PC-3 (cell line): ENCODE data around the gene DDX53. TPM values are rescaled to one million over a fixed set of nuclear protein-coding genes. Genes with fewer than 3 reads are reported as not detected.

ENCODE experiments used
- ATAC-seq: fragments of 200-7000 bp; cut with Tn5 transposase; 2 replicates; pipeline ENCODE4 v1.9.1; 2020; ENCODE audit warnings: mild to moderate bottlenecking, moderate library complexity
- BruUV-seq: library from RNA; stranded (reverse); fragments of 400-500 nt; replicated peaks from 2 replicates; lab custom pipeline; 2021; lab: Mats Ljungman, UMichigan
- CTCF ChIA-PET: fragments of 300-600 bp; sonication (Branson Sonifier 250); formaldehyde crosslinking; loops from one replicate; lab custom pipeline; 2022; ENCODE audit warnings: antibody characterized with exemption; lab: Charles Lee
- POLR2A ChIA-PET: fragments of 300-600 bp; sonication (Branson Sonifier 250); formaldehyde crosslinking; loops from one replicate; lab custom pipeline; 2022; ENCODE audit warnings: antibody characterized with exemption; ENCODE audit not compliant: unreplicated experiment; lab: Charles Lee
- DNase-seq: peaks from one replicate; pipeline ENCODE4 v3.0.0-alpha.2; 2015
- H2AFZ ChIP-seq: fragments of 300-600 bp; sonication (generic); 2 replicates; pipeline ENCODE4 v1.6.0; 2016; ENCODE audit warnings: antibody characterized with exemption, low read length
- H3F3A ChIP-seq: fragments of 300-600 bp; sonication (generic); one replicate; pipeline ENCODE4 v1.6.0; 2017; ENCODE audit warnings: antibody characterized with exemption, low read length, control low read depth, mild to moderate bottlenecking; ENCODE audit not compliant: unreplicated experiment
- H3K27ac ChIP-seq: fragments of 300-600 bp; sonication (generic); 2 replicates; pipeline ENCODE4 v1.5.1; 2016; ENCODE audit warnings: mild to moderate bottlenecking, low read length
- H3K27me3 ChIP-seq: fragments of 300-600 bp; sonication (generic); 2 replicates; pipeline ENCODE4 v1.6.1; 2016; ENCODE audit warnings: low read length, mixed read lengths
- H3K36me3 ChIP-seq: fragments of 300-600 bp; sonication (generic); 2 replicates; pipeline ENCODE4 v1.6.1; 2016; ENCODE audit warnings: low read depth, mixed run types, low read length, mixed read lengths
- H3K4me1 ChIP-seq: fragments of 300-600 bp; sonication (generic); 2 replicates; pipeline ENCODE4 v1.5.1; 2016; ENCODE audit warnings: low read length; ENCODE audit not compliant: insufficient read depth
- H3K4me2 ChIP-seq: fragments of 300-600 bp; sonication (generic); 2 replicates; pipeline ENCODE4 v1.6.0; 2016; ENCODE audit warnings: low read length
- H3K4me3 ChIP-seq: fragments of 300-600 bp; sonication (generic); 2 replicates; pipeline ENCODE4 v1.5.1; 2016; ENCODE audit warnings: mild to moderate bottlenecking, low read length, mixed read lengths
- H3K79me2 ChIP-seq: fragments of 300-600 bp; sonication (generic); 2 replicates; pipeline ENCODE4 v1.6.1; 2017; ENCODE audit warnings: low read length, mixed read lengths
- H3K9ac ChIP-seq: fragments of 300-600 bp; sonication (generic); 2 replicates; pipeline ENCODE4 v1.6.0; 2016; ENCODE audit warnings: mild to moderate bottlenecking, low read length
- H3K9me2 ChIP-seq: fragments of 300-600 bp; sonication (generic); replicated peaks from 2 replicates; pipeline ENCODE4 v1.6.1; 2016; ENCODE audit warnings: mixed run types, low read length, mixed read lengths
- H3K9me3 ChIP-seq: fragments of 300-600 bp; sonication (generic); 2 replicates; pipeline ENCODE4 v1.6.1; 2016; ENCODE audit warnings: low read length, mixed read lengths
- H4K20me1 ChIP-seq: fragments of 300-600 bp; sonication (generic); 2 replicates; pipeline ENCODE4 v1.6.1; 2016; ENCODE audit warnings: low read length, mixed read lengths
- EZH2 ChIP-seq: fragments of 300-600 bp; sonication (generic); IDR thresholded peaks from one replicate; pipeline ENCODE4 v1.6.1; 2017; ENCODE audit warnings: antibody characterized with exemption, mild to moderate bottlenecking, low read length; ENCODE audit not compliant: unreplicated experiment
- EZH2phosphoT487 ChIP-seq: fragments of 300-600 bp; sonication (generic); IDR thresholded peaks from 2 replicates; pipeline ENCODE4 v1.6.1; 2018; ENCODE audit warnings: mild to moderate bottlenecking, antibody characterized with exemption, low read length, borderline replicate concordance
- intact Hi-C: fragments of 100-400 bp; cut with micrococcal nuclease; formaldehyde crosslinking; loops from 2 replicates; pipeline ENCODE4 v1.9.0; 2023
- total RNA-seq: library from RNA; depleted of rRNA; stranded (reverse); fragments of >200 nt; gene quantifications from 2 replicates; pipeline ENCODE4 v1.2.3, GENCODE V29; 2014
- TF ChIP-seq, protein P1 (sequence below): fragments of 300-600 bp; sonication (generic); conservative IDR thresholded peaks from 2 replicates; pipeline ENCODE4 v1.5.1; 2017; ENCODE audit warnings: antibody characterized with exemption, low read depth, mild to moderate bottlenecking, low read length

Gene DDX53
- total RNA-seq, 1 experiment from 2014 or later, result not detected

DNA sequence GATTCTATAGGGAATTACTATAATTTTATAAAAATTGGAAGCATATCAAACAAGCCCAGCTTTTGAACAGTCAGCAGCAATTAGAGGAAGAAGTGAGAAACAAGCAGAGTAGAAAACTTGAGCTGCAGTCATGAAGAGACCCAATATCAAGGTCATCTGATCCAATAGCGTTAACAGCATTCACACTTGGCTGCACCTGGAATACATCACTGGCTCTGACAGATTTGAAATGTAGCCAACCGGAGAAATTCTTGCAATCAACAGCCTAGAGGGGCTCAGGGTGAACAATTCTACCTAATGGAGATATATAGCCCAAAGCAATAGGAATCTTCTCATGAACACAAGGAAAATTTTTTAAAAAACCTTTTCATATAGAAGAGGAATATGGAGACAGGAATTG is 13.6 kb downstream of the DDX53 start:
- no peak for ATAC-seq
- no peaks in the 10 kb centered on the region for H4K20me1 ChIP-seq
- H3F3A ChIP-seq, result no peaks in the 10 kb centered on the region
- intact Hi-C loops, result no loop called here
- ChIA-PET CTCF (no interaction called here), POLR2A (no interaction called here)
- H3K79me2 ChIP-seq, result no peaks in the 10 kb centered on the region
- no peaks in the 10 kb centered on the region for H3K9me3 ChIP-seq
- H3K9ac ChIP-seq, result no peak overlapping the region
- H3K27me3 ChIP-seq, result no peaks in the 10 kb centered on the region
- H3K4me3 ChIP-seq, result no peak overlapping the region
- no peak overlapping the region for H2AFZ ChIP-seq
- H3K4me2 ChIP-seq, result no peak overlapping the region
- no peak overlapping the region for H3K27ac ChIP-seq
- TF ChIP-seq EZH2 (no peak), EZH2phosphoT487 (no peak)
- TF ChIP-seq, protein P1, sequence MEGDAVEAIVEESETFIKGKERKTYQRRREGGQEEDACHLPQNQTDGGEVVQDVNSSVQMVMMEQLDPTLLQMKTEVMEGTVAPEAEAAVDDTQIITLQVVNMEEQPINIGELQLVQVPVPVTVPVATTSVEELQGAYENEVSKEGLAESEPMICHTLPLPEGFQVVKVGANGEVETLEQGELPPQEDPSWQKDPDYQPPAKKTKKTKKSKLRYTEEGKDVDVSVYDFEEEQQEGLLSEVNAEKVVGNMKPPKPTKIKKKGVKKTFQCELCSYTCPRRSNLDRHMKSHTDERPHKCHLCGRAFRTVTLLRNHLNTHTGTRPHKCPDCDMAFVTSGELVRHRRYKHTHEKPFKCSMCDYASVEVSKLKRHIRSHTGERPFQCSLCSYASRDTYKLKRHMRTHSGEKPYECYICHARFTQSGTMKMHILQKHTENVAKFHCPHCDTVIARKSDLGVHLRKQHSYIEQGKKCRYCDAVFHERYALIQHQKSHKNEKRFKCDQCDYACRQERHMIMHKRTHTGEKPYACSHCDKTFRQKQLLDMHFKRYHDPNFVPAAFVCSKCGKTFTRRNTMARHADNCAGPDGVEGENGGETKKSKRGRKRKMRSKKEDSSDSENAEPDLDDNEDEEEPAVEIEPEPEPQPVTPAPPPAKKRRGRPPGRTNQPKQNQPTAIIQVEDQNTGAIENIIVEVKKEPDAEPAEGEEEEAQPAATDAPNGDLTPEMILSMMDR, result no peak
- H3K4me1 ChIP-seq, result no peaks in the 10 kb centered on the region
- BruUV-seq, result no TSS peak
- DNase-seq, result no peak
- H3K36me3 ChIP-seq, result no peaks in the 10 kb centered on the region
- no peaks in the 10 kb centered on the region for H3K9me2 ChIP-seq

DNA sequence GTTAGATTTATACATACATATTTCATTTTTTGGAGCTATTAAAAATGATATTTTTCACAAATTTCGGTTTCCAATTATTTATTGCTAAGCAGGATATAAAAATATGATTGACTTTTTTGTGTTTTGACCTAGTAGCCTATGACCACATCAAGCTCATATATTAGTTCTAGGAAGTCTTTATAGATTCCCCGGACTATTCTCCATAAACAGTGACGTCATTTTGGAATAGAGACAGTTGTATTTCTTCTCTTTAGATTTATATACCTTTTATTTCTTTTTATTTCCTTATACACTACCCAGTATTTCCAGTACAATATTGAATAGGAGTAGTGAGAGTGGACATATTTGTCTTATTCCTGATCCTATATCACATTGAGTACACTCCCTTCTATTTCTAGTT is 31.8 kb downstream of the DDX53 start:
- intact Hi-C loops, result no loop called here
- DNase-seq (no peak), ATAC-seq (no peak)
- POLR2A ChIA-PET, result no interaction called here
- no peak overlapping the region for H3K4me2 ChIP-seq
- TF ChIP-seq EZH2 (no peak), EZH2phosphoT487 (no peak)
- TF ChIP-seq, protein P1, result no peak
- H4K20me1 ChIP-seq, result no peaks in the 10 kb centered on the region
- H3K9ac ChIP-seq, result no peak overlapping the region
- CTCF ChIA-PET, result no interaction called here
- no peak overlapping the region for H3K27ac ChIP-seq
- no TSS peak for BruUV-seq
- H3K36me3 ChIP-seq, result no peaks in the 10 kb centered on the region
- no peaks in the 10 kb centered on the region for H3F3A ChIP-seq
- H3K9me3 ChIP-seq, result no peaks in the 10 kb centered on the region
- H2AFZ ChIP-seq, result no peak overlapping the region
- H3K79me2 ChIP-seq, result no peaks in the 10 kb centered on the region
- no peaks in the 10 kb centered on the region for H3K9me2 ChIP-seq
- H3K4me1 ChIP-seq, result no peaks in the 10 kb centered on the region
- no peaks in the 10 kb centered on the region for H3K27me3 ChIP-seq
- H3K4me3 ChIP-seq, result no peak overlapping the region

DNA sequence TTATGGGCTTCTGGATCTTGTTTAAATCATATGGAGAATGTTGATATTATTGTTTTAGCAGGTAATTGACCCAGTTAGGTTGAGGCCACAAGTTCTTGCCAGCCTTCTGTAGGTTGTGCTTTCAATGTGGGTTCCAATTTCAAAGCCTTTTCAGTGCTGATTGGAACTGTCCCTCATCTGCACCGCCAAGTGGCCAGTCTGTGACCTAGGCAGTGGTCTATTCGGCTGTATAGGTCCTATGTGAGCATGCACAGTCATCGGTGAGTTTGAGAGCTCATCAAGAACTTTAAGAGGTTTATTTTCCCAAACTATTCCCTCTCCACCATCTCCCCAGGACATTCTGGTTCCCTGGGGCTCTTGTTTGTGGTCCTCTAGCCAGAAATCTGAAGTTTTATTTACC is 35.7 kb downstream of the DDX53 start:
- H4K20me1 ChIP-seq, result no peaks in the 10 kb centered on the region
- no peaks in the 10 kb centered on the region for H3K9me2 ChIP-seq
- H3K36me3 ChIP-seq, result no peaks in the 10 kb centered on the region
- ChIA-PET POLR2A (no interaction called here), CTCF (no interaction called here)
- TF ChIP-seq EZH2phosphoT487 (no peak), EZH2 (no peak)
- TF ChIP-seq, protein P1, result peak; percentile 38; the same call in 1 of the 2 replicates
- H3F3A ChIP-seq, result no peaks in the 10 kb centered on the region
- no peak overlapping the region for H3K4me3 ChIP-seq
- H3K4me2 ChIP-seq, result no peak overlapping the region
- H3K79me2 ChIP-seq, result no peaks in the 10 kb centered on the region
- BruUV-seq, result no TSS peak
- H3K27me3 ChIP-seq, result no peaks in the 10 kb centered on the region
- ATAC-seq (peak; percentile 33; the same call in 1 of the 2 replicates), DNase-seq (no peak)
- no peak overlapping the region for H2AFZ ChIP-seq
- H3K9me3 ChIP-seq, result no peaks in the 10 kb centered on the region
- H3K4me1 ChIP-seq, result no peaks in the 10 kb centered on the region
- intact Hi-C loops, result no loop called here
- no peak overlapping the region for H3K27ac ChIP-seq
- no peak overlapping the region for H3K9ac ChIP-seq
